Measurements from ENCODE around the gene RAB11A. TPM values are rescaled to one million over a fixed set of nuclear protein-coding genes. Genes with fewer than 3 reads are reported as not detected.
A peak's percentile ranks its signal among the peaks of the same experiment; 100 is the strongest.

Gene RAB11A
- total RNA-seq, 1 experiment from 2014 or later: 245 TPM

DNA sequence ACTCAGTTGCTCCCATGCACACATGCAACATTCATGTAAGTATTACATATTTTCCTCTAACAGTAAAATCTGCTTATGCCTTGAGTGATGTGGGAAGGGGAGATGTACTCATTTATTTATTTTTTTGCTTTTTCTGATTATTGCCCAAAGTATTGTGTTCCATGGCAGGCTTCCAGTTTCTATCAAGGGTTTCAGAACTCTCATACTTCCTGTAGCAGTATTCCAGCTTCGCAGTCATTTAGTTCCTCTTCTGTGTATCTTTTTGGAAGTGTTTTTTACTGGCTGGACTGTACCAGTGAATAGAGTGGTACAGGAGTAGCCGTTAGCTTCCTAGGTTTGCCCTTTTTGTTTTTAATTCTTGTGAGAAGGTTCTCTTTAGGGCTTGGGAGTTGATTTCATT is 26.9 kb downstream of the RAB11A start:
- peaks cover 22% of the 10 kb centered on the region for H3K36me3 Mint-ChIP-seq

DNA sequence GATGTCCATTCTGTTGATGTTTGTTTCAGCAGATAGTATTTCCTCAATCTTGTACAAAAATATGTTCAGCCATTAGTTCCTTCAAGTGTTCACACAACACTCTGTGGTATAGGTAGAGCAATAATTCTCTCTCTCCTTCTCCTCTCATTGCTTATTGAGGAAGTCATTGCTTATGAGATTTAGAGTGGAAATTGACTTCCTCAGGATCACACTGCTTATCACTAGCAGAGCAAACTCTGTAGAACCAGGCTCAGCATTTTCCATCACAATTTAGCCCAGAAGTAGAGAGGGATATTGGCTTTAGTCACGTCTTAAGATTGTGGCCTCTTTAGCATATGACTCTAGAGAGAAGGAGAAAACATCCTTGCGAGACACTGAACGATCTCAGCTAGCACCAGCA is 31.2 kb downstream of the RAB11A start:
- H3K36me3 Mint-ChIP-seq: peaks cover 32% of the 10 kb centered on the region
- POLR2A ChIA-PET: no interaction called here
- DNase-seq (ENCODE audit: low spot score) (no peak), ATAC-seq (no peak)
- no peak overlapping the region for H3K4me3 Mint-ChIP-seq
- TF ChIP-seq, protein P1, sequence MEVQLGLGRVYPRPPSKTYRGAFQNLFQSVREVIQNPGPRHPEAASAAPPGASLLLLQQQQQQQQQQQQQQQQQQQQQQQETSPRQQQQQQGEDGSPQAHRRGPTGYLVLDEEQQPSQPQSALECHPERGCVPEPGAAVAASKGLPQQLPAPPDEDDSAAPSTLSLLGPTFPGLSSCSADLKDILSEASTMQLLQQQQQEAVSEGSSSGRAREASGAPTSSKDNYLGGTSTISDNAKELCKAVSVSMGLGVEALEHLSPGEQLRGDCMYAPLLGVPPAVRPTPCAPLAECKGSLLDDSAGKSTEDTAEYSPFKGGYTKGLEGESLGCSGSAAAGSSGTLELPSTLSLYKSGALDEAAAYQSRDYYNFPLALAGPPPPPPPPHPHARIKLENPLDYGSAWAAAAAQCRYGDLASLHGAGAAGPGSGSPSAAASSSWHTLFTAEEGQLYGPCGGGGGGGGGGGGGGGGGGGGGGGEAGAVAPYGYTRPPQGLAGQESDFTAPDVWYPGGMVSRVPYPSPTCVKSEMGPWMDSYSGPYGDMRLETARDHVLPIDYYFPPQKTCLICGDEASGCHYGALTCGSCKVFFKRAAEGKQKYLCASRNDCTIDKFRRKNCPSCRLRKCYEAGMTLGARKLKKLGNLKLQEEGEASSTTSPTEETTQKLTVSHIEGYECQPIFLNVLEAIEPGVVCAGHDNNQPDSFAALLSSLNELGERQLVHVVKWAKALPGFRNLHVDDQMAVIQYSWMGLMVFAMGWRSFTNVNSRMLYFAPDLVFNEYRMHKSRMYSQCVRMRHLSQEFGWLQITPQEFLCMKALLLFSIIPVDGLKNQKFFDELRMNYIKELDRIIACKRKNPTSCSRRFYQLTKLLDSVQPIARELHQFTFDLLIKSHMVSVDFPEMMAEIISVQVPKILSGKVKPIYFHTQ (CRISPR knock-in tag; IDR thresholded peaks at IDR 0.05): no peak
- no peak for TF ChIP-seq CBFB (CRISPR knock-in tag; IDR thresholded peaks at IDR 0.05; ENCODE audit: low read depth)
- no peak for TF ChIP-seq KAT7 (CRISPR knock-in tag; IDR thresholded peaks at IDR 0.05; ENCODE audit: borderline replicate concordance)
- TF ChIP-seq ELF4 (CRISPR knock-in tag; IDR thresholded peaks at IDR 0.05; ENCODE audit: low read depth): no peak
- TF ChIP-seq GRHL2 (CRISPR knock-in tag; IDR thresholded peaks at IDR 0.05; ENCODE audit: insufficient replicate concordance, severe bottlenecking): no peak
- TF ChIP-seq SP1 (CRISPR knock-in tag; conservative IDR thresholded peaks at IDR 0.05): no peak
- no peak overlapping the region for H3K27ac Mint-ChIP-seq
- H3K27me3 Mint-ChIP-seq (ENCODE audit: low read depth): no peaks in the 10 kb centered on the region
- peaks cover 15% of the 10 kb centered on the region for H3K4me1 Mint-ChIP-seq
- H3K9me3 Mint-ChIP-seq: no peaks in the 10 kb centered on the region
- CTCF ChIA-PET: no interaction called here

More for the DNA sequence above, 26.9 kb downstream of the RAB11A start:
- ChIA-PET CTCF (interaction anchor here (0.9 kb wide), 1 partner anchor 39 kb away, joined by 4 read pairs; no protein-coding TSS in a partner anchor), POLR2A (no interaction called here)
- no peak for DNase-seq (ENCODE audit: low spot score)
- no peaks in the 10 kb centered on the region for H3K27me3 Mint-ChIP-seq (ENCODE audit: low read depth)
- H3K27ac Mint-ChIP-seq: 0 out of 2 replicates have a peak overlapping the region, but pooled peaks have one; percentile 39
- ATAC-seq: no peak
- H3K4me3 Mint-ChIP-seq: no peak overlapping the region
- no peaks in the 10 kb centered on the region; the same call in 1 of the 2 replicates for H3K4me1 Mint-ChIP-seq
- H3K9me3 Mint-ChIP-seq: no peaks in the 10 kb centered on the region
- TF ChIP-seq, protein P2, sequence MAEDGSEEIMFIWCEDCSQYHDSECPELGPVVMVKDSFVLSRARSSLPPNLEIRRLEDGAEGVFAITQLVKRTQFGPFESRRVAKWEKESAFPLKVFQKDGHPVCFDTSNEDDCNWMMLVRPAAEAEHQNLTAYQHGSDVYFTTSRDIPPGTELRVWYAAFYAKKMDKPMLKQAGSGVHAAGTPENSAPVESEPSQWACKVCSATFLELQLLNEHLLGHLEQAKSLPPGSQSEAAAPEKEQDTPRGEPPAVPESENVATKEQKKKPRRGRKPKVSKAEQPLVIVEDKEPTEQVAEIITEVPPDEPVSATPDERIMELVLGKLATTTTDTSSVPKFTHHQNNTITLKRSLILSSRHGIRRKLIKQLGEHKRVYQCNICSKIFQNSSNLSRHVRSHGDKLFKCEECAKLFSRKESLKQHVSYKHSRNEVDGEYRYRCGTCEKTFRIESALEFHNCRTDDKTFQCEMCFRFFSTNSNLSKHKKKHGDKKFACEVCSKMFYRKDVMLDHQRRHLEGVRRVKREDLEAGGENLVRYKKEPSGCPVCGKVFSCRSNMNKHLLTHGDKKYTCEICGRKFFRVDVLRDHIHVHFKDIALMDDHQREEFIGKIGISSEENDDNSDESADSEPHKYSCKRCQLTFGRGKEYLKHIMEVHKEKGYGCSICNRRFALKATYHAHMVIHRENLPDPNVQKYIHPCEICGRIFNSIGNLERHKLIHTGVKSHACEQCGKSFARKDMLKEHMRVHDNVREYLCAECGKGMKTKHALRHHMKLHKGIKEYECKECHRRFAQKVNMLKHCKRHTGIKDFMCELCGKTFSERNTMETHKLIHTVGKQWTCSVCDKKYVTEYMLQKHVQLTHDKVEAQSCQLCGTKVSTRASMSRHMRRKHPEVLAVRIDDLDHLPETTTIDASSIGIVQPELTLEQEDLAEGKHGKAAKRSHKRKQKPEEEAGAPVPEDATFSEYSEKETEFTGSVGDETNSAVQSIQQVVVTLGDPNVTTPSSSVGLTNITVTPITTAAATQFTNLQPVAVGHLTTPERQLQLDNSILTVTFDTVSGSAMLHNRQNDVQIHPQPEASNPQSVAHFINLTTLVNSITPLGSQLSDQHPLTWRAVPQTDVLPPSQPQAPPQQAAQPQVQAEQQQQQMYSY (CRISPR knock-in tag; IDR thresholded peaks at IDR 0.05): no peak
- TF ChIP-seq ZNF317 (CRISPR knock-in tag; IDR thresholded peaks at IDR 0.05; ENCODE audit: borderline replicate concordance, low read depth) (no peak), RORB (CRISPR knock-in tag; IDR thresholded peaks at IDR 0.05) (no peak), PRRX2 (CRISPR knock-in tag; IDR thresholded peaks at IDR 0.05) (no peak), ZNF423 (CRISPR knock-in tag; IDR thresholded peaks at IDR 0.05) (no peak), CBFB (CRISPR knock-in tag; IDR thresholded peaks at IDR 0.05; ENCODE audit: low read depth) (no peak)
- TF ChIP-seq, protein P3, sequence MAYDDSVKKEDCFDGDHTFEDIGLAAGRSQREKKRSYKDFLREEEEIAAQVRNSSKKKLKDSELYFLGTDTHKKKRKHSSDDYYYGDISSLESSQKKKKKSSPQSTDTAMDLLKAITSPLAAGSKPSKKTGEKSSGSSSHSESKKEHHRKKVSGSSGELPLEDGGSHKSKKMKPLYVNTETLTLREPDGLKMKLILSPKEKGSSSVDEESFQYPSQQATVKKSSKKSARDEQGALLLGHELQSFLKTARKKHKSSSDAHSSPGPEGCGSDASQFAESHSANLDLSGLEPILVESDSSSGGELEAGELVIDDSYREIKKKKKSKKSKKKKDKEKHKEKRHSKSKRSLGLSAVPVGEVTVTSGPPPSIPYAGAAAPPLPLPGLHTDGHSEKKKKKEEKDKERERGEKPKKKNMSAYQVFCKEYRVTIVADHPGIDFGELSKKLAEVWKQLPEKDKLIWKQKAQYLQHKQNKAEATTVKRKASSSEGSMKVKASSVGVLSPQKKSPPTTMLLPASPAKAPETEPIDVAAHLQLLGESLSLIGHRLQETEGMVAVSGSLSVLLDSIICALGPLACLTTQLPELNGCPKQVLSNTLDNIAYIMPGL (CRISPR knock-in tag; IDR thresholded peaks at IDR 0.05): no peak
- TF ChIP-seq, protein P4, sequence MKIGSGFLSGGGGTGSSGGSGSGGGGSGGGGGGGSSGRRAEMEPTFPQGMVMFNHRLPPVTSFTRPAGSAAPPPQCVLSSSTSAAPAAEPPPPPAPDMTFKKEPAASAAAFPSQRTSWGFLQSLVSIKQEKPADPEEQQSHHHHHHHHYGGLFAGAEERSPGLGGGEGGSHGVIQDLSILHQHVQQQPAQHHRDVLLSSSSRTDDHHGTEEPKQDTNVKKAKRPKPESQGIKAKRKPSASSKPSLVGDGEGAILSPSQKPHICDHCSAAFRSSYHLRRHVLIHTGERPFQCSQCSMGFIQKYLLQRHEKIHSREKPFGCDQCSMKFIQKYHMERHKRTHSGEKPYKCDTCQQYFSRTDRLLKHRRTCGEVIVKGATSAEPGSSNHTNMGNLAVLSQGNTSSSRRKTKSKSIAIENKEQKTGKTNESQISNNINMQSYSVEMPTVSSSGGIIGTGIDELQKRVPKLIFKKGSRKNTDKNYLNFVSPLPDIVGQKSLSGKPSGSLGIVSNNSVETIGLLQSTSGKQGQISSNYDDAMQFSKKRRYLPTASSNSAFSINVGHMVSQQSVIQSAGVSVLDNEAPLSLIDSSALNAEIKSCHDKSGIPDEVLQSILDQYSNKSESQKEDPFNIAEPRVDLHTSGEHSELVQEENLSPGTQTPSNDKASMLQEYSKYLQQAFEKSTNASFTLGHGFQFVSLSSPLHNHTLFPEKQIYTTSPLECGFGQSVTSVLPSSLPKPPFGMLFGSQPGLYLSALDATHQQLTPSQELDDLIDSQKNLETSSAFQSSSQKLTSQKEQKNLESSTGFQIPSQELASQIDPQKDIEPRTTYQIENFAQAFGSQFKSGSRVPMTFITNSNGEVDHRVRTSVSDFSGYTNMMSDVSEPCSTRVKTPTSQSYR (CRISPR knock-in tag; IDR thresholded peaks at IDR 0.05): no peak

Data from WTC11 (cell line).